ENCODE measurements around the gene AIP. TPM values are rescaled to one million over a fixed set of nuclear protein-coding genes. Genes with fewer than 3 reads are reported as not detected.
"Not testable (repeated sequence)": the region's sequence is repeated elsewhere in the genome, so short reads cannot be mapped to it uniquely, and the experiment has no call there.

The AIP gene
- total RNA-seq, 1 donor from 2014 or later = 72.0 TPM

- intact Hi-C loops (cut with DNase I) = loop anchor here (5.0 kb wide), 1 partner anchor 105 kb away; no protein-coding TSS in a partner anchor
- ATAC-seq = no peak
- no peak for DNase-seq (ENCODE audit: low spot score)
Observed at GRCh38 chr11:67502328-67502979, 19.6 kb downstream of the AIP start.

- ATAC-seq = no peak
- no peak for DNase-seq (ENCODE audit: low spot score)
- intact Hi-C loops (cut with DNase I) = loop anchor here (5.0 kb wide), 1 partner anchor 106 kb away; no protein-coding TSS in a partner anchor
Observed at GRCh38 chr11:67503119-67504004, 20.5 kb downstream of the AIP start.

GRCh38 chr11:67504005-67504949, 21.5 kb downstream of the AIP start:
- intact Hi-C loops (cut with DNase I) = loop anchor here (5.0 kb wide), 1 partner anchor 107 kb away; no protein-coding TSS in a partner anchor
- ATAC-seq (no peak), DNase-seq (ENCODE audit: low spot score) (no peak)

- DNase-seq (ENCODE audit: low spot score) (peak; percentile 89), ATAC-seq (peak; percentile 47)
- intact Hi-C loops (cut with DNase I) = loop anchor here (5.0 kb wide), 1 partner anchor 108 kb away; no protein-coding TSS in a partner anchor
Observed at GRCh38 chr11:67504950-67505581, 22.2 kb downstream of the AIP start, which contains the start of gene PITPNM1. PITPNM1 (minus strand) TSS chr11:67505363; CDS start chr11:67504180, 1,183 bp downstream.

GRCh38 chr11:67505605-67506396, 23.0 kb downstream of the AIP start:
- peak; percentile 92 for DNase-seq (ENCODE audit: low spot score)
- peak; percentile 74 for ATAC-seq
- intact Hi-C loops (cut with DNase I) = no loop called here

GRCh38 chr11:67506426-67507051, 23.7 kb downstream of the AIP start:
- no peak for ATAC-seq
- DNase-seq (ENCODE audit: low spot score) = no peak
- intact Hi-C loops (cut with DNase I) = no loop called here

GRCh38 chr11:67507242-67507863, 24.5 kb downstream of the AIP start:
- intact Hi-C loops (cut with DNase I) = no loop called here
- ATAC-seq = no peak
- no peak for DNase-seq (ENCODE audit: low spot score)

GRCh38 chr11:67507864-67508485, 25.1 kb downstream of the AIP start, which contains the start of gene CDK2AP2:
CDK2AP2 (minus strand) TSS chr11:67508162; CDS start chr11:67508082, 80 bp downstream.
- intact Hi-C loops (cut with DNase I) = no loop called here
- DNase-seq (ENCODE audit: low spot score) (peak; percentile 100), ATAC-seq (peak; percentile 89)

GRCh38 chr11:67508486-67509121, 25.8 kb downstream of the AIP start:
- intact Hi-C loops (cut with DNase I) = no loop called here
- ATAC-seq = peak; percentile 72
- DNase-seq (ENCODE audit: low spot score) = peak; percentile 99

GRCh38 chr11:67510023-67510345, 27.2 kb downstream of the AIP start:
- DNase-seq (ENCODE audit: low spot score) (no peak), ATAC-seq (no peak)
- intact Hi-C loops (cut with DNase I) = no loop called here

GRCh38 chr11:67511558-67511957, 28.7 kb downstream of the AIP start:
- ATAC-seq; intact Hi-C loops (cut with DNase I); DNase-seq (ENCODE audit: low spot score): not testable (repeated sequence)

- DNase-seq (ENCODE audit: low spot score) = no peak
- intact Hi-C loops (cut with DNase I) = no loop called here
- ATAC-seq = no peak
Observed at GRCh38 chr11:67514116-67514515, 31.3 kb downstream of the AIP start.

GRCh38 chr11:67516806-67517205, 34.0 kb downstream of the AIP start:
- intact Hi-C loops (cut with DNase I) = no loop called here
- DNase-seq (ENCODE audit: low spot score) (no peak), ATAC-seq (no peak)

GRCh38 chr11:67517784-67518552, 35.1 kb downstream of the AIP start:
- ATAC-seq = no peak
- intact Hi-C loops (cut with DNase I) = no loop called here
- DNase-seq (ENCODE audit: low spot score) = no peak

- ATAC-seq = no peak
- intact Hi-C loops (cut with DNase I) = no loop called here
- DNase-seq (ENCODE audit: low spot score) = no peak
Observed at GRCh38 chr11:67519726-67520125, 36.9 kb downstream of the AIP start.

All from sciatic nerve (tissue), 2 donors.